ENCODE results near the gene HYAL3.
"Not testable (repeated sequence)": the region's sequence is repeated elsewhere in the genome, so short reads cannot be mapped to it uniquely, and the experiment has no call there.

The HYAL3 gene

GRCh38 chr3:50248387-50248786 is 50.8 kb downstream of the HYAL3 start:
- in situ Hi-C loops (cut with HindIII; ENCODE audit: low sequenced_read_pairs), result no loop called here
- no peak overlapping the region for H3K4me3 ChIP-seq (ENCODE audit: low read depth, low read length)
- no peak for DNase-seq (ENCODE audit: low read depth)
- no peak for TF ChIP-seq CTCF (IDR thresholded peaks at IDR 0.05; ENCODE audit: low read depth, low read length, missing control alignments)

DNA sequence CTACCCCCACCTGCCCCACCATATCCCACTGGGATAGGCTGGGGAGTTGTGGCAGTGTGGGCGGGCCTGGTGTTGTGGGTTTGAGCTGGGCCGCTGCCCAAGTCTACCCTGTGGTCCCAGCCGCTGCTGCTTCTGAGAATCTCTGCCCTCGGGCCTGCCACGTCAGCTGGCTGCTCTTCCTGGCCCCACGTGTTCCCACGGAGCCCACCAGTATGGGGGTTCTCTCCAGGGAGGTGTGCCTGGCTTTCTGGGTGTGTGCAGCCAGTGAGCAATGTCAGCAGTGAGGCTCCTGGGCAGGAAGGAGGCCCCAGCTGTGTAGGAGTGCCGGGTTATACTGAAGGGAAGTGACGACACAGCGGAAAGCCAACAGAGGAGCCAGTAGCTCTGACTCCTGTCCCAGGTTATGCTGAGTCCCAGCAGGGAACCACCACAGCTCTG is 52.7 kb downstream of the HYAL3 start:
- peak; percentile 95 for DNase-seq (ENCODE audit: low read depth)
- in situ Hi-C loops (cut with HindIII; ENCODE audit: low sequenced_read_pairs), result no loop called here
- no peak for TF ChIP-seq CTCF (IDR thresholded peaks at IDR 0.05; ENCODE audit: low read depth, low read length, missing control alignments)
- H3K4me3 ChIP-seq (ENCODE audit: low read depth, low read length), result peak overlapping the region; percentile 29

- in situ Hi-C loops (cut with HindIII; ENCODE audit: low sequenced_read_pairs), result no loop called here
- peak; percentile 76 for DNase-seq (ENCODE audit: low read depth)
- peak; percentile 98 for TF ChIP-seq CTCF (IDR thresholded peaks at IDR 0.05; ENCODE audit: low read depth, low read length, missing control alignments)
- peak overlapping the region; percentile 29 for H3K4me3 ChIP-seq (ENCODE audit: low read depth, low read length)
Observed at GRCh38 chr3:50245831-50246516, 53.2 kb downstream of the HYAL3 start.

GRCh38 chr3:50245251-50245745 is 53.9 kb downstream of the HYAL3 start:
- no peak for TF ChIP-seq CTCF (IDR thresholded peaks at IDR 0.05; ENCODE audit: low read depth, low read length, missing control alignments)
- no peak for DNase-seq (ENCODE audit: low read depth)
- in situ Hi-C loops (cut with HindIII; ENCODE audit: low sequenced_read_pairs), result no loop called here
- no peak overlapping the region for H3K4me3 ChIP-seq (ENCODE audit: low read depth, low read length)

- in situ Hi-C loops (cut with HindIII; ENCODE audit: low sequenced_read_pairs), result loop anchor here (5.0 kb wide), 2 partner anchors 53 to 133 kb away; partner anchors contain the start of gene GNAT1
- not testable (repeated sequence) for DNase-seq (ENCODE audit: low read depth); H3K4me3 ChIP-seq (ENCODE audit: low read depth, low read length)
Observed at GRCh38 chr3:50244813-50245212, 54.4 kb downstream of the HYAL3 start.

DNA sequence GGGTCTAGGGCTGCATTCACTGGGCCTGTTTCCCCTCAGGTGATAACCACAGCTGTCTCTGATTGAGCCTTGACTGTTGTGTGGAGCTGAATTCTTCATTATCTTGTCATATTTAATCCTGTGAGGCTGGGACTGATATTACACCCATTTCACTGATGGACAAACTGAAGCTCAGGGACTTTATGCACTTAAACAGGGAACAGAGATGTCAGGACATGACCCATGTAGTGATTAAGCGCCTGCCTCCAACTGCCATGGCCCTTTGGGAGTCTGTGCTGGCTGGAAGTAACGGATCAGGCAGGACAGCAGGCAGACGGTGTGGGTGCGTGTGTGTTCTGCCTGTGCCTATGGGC is 55.7 kb downstream of the HYAL3 start:
- in situ Hi-C loops (cut with HindIII; ENCODE audit: low sequenced_read_pairs), result loop anchor here (5.0 kb wide), 2 partner anchors 51 to 131 kb away; partner anchors contain the start of gene GNAT1
- no peak for DNase-seq (ENCODE audit: low read depth)
- no peak for TF ChIP-seq CTCF (IDR thresholded peaks at IDR 0.05; ENCODE audit: low read depth, low read length, missing control alignments)
- H3K4me3 ChIP-seq (ENCODE audit: low read depth, low read length), result no peak overlapping the region

DNA sequence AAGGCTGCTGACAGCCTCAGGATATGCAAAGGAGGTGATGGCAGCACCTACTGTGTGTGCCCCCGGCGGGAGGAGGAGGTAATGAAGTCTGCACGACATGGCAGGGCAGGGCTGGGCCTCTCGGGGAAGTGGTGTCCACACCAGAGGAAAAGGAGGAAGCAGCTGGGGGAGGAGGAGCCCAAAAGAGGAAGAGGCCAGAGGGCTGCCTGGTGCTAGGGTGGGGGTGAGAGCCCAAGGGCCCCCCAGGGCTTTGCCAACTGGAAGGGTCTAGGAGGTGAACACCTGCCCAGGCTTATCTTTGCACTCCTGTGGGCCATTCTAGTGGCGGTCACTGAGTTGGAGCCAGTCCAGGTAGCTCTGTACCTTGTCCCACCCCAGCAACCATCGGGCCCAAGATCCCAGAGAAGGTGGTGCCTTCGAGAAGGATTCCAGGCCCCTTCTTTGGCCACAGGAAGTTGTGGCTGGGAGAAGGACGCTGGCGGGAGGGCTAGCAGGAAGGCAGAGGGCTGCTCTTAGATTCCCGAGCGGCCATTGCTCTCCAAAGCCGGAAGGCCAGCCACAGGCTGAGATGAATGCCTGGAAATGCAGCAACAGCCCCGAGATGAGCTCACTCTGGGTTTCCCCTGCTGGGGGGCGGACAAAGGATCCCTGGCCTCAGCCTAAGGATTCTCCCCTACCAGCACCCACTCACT is 56.2 kb downstream of the HYAL3 start:
- no peak for DNase-seq (ENCODE audit: low read depth)

More for the DNA sequence above, 56.2 kb downstream of the HYAL3 start:
- in situ Hi-C loops (cut with HindIII; ENCODE audit: low sequenced_read_pairs), result loop anchor here (5.0 kb wide), 2 partner anchors 51 to 131 kb away; partner anchors contain the start of gene GNAT1
- no peak overlapping the region for H3K4me3 ChIP-seq (ENCODE audit: low read depth, low read length)
- TF ChIP-seq CTCF (IDR thresholded peaks at IDR 0.05; ENCODE audit: low read depth, low read length, missing control alignments), result no peak

All from astrocyte of the cerebellum (primary cell).